ENCODE results near the gene DIDO1.

DIDO1 gene

DNA sequence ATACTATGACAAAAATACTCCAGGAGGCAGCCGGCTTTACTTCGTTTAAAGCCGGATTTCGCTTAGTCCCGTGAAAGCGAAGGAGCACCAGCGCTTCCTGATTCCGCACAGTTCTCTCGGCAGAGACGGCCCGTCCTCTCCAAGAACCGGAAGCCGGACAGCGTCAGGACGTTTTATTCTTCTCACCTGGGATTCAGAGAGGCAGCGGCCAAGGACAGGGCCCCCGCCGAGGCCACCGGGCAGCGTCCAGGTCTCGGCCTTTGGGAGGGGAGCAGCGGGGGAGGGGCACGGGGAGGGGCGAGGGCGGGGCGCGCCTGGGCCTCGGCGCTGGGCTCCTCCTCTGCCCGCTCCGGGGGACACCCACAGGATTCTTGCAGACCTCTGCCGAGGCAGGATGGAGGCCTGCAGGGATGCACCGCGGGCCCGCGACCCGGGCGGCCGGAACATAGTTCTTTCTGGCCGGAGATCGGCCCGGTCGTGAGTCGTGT is 2.8 kb upstream of the DIDO1 start:
- DNase-seq (ENCODE audit: low read depth, low spot score) = peak; percentile 65

DNA sequence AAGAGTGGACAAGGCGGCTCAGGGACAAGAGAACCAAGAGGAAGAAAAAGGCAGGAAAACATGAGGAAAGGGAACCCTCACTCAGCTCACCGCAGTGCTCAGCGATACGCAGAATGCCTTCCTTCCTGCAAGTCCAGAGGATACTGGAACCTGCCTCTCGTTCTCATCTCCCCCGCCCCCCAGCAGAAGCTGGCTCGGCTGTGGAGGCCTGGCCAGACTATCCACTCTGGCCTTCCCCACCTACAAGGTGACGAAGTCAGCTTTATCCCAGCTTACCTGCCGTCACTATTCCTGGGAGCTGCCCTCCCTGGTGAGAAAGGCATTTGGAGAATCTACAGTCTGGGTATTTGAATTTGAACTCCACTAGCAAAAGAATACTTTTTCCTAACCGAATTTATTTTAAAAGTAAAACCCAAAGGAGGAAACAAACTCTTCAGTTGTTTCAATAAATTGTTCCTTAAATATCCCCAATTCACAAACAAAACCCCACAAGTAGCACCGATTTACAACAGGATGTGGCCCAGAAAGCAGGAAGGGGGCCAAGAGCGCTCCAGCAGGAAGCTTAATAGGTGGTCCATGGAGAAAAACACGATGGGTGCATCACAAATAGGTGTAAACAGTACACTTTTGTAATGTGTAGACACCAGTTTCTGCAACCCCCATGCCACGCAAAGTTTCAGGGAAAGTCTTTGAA is 2.1 kb upstream of the DIDO1 start:
- DNase-seq (ENCODE audit: low read depth, low spot score) = peak; percentile 49

DNA sequence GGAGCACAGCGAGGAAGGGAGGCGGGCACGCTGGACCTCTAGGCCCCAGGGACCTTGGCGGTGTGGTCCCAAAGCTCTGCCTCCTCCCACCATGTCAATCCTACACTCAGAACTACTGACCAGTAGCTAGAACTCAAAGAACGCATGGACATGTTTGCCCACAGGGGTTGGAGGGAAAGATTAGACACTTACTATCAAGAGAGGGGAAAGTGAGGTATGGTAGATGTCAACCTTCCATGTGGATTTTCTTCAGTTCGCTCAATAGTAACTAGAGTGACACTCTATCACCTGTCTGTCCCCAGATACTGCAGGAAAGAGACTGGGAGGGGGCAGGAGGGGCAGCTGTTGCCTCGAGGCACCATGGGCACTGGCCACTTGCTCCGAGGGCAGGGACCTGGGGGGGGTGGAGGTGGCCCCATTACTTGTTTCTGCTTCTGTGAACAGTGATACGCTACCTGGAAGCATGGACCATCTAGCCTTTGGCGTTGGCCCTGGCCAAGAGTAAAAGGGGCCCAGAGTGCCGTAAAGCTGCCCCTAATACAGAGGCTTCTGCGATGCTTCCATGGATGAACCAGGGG is 912 bp upstream of the DIDO1 start:
- DNase-seq (ENCODE audit: low read depth, low spot score) = no peak

DNA sequence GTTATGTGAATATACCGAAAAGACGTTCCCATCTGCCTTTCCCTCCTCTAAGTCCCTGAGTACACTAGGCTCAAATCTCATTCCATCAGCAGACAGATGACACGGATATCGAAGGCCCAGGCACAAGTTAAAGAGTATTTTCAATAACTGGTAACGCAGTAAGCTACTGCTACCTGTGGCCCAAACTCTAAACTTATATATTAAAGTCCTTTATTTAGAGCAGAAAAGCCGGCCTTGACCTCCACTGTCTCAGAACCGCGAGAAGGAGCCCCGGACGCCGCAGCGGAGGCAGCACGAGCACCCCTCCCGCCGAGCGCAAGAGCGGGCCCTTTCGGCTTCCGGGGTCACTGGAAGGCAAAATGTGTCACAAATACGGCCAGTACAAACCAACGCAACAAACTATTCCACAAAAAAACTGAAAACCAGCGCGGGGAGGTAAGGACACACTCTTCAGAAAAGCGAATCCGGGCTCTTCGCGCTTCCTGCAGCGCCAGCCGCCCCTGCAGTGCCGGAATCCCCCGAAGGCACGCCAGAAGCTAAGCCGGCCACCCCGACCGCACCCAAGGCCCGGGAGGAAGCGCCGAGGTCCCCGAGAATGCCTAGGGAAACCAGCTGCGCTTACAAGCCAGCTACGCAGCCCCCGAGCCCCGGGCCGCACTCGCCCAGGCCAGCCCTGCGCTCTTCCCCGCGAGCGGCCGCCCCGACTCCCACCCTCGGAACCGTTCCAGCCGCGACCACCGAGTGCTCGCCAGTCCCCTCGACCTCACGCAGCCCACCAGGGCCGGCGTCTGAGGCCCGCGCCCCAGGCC is 681 bp downstream of the DIDO1 start:
- DNase-seq (ENCODE audit: low read depth, low spot score) = no peak

DNA sequence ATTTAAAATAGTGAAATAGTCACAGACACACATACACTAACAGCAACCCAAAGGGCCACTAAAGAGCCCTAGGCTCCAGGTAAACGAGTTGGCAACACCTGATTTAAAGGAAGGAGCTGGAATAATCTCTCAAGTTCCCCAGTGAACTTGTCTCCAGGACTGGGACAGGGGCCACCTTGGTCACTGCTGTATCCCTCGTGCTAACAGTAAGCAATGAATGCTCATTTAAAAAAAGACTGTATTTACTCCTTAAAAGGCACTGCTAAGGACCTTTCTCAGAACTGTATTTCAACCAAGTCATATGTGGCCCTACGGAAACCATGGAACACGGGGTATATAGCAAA is 1.3 kb downstream of the DIDO1 start:
- no peak for DNase-seq (ENCODE audit: low read depth, low spot score)

DNA sequence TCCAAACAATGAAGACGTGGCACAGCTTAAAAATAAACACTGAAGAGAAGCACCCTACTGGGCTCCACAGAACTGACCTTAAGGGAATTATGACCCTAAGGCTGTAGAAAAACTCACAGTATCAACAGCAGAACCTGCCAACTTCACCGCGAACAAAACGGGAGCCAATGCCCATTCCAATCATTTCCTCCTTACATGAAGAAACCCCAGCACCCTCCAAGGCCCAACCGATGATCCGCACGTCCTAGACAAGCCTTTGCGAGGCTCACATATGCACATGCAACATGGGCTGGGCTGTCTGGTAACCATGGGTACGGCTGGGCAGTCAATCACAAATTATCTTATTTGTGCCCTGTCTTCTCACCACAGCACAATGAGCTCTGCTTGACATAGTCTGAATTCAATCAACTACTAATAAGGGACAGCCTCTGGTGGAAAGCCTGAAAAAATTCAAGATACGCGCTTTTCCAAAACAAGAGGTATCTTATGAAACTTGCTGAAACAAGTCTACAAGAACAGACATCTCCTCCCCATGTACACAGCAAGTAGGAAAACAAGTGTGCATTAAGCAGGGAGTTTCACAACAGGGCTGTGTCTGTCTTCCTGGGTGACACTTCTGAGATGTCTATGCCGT is 1.7 kb downstream of the DIDO1 start:
- peak; percentile 38 for DNase-seq (ENCODE audit: low read depth, low spot score)

DNA sequence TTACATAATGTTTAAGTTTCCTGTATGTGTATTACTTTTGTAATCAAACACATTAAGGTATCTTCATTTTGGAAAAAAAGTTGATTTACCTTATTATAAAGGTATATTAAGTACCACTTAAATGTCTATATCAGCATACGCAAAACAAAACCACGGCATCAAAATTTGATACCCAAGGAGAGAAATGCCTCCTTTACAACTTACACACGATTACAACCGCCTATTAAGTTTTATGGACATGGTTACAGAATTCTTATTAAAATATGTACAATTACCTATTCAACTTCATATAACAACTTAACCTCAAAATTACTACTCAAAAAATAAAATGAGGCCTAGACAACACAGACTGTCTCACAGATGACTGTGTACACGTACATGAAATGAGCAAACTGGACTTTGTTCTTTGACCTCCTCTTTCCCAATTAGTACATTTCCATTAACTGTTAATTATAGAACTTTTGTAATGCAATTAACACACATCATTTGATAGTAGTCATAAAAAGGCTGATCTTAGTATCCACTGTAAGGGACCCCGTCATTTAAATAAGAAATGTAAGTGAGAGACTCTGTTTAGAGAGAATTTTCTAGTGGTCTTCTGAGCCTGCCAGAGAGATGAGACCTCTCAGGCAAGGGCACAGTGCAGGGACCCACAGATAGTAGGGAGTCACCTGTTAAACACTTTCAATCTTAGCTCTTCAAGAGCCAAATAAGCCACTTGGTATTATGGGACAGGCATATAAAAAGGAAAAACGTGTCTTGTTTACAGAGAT is 2.5 kb downstream of the DIDO1 start:
- DNase-seq (ENCODE audit: low read depth, low spot score) = no peak

DNA sequence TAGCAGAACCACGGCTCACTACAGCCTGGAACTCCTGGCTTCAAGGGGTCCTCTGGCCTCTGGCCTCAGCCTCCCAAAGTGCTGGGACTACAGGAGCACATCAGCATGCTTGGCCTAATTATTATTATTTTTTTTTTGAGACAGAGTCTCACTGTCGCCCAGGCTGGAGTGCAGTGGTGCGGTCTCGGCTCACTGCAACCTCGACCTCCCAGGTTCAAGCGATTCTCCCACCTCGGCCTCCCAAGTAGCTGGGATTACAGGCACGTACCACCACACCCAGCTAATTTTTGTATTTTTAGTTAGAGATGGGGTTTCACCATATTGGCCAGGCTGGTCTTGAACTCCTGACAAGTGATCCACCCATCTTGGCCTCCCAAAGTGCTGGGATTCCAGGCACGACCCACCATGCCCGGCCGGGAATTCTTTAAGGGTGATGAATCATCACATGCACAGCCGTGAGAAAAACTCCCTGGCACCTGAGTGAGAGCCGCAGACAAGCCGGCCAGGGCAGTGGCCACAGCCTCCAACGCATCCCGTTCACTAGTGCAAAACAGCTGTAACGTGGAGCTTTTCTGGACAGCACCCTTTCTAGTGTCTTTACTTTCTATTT is 3.1 kb downstream of the DIDO1 start:
- peak; percentile 73 for DNase-seq (ENCODE audit: low read depth, low spot score)

DNA sequence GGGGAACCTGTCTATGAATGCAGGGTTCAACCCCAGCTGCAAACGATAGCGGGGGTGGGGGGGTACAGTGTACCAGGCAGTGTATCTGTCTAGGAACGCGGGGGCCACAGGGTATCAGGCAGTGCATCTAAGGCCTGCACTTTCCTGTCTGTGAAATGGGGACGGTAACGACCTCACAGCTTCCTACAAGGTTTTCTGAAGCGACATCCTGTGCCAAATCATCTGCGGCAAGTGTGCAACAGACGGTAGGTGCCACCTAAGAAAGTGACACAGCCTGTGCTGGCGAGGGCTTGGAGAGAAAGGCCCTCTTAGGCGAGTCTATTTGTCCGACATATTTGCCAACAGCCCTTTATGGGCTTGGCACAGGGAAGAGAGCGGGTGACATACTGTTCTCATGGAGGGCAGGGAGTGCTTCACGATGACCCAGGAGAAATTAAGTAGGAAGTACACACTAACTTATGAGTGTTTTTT is 3.8 kb downstream of the DIDO1 start:
- DNase-seq (ENCODE audit: low read depth, low spot score) = no peak

DNA sequence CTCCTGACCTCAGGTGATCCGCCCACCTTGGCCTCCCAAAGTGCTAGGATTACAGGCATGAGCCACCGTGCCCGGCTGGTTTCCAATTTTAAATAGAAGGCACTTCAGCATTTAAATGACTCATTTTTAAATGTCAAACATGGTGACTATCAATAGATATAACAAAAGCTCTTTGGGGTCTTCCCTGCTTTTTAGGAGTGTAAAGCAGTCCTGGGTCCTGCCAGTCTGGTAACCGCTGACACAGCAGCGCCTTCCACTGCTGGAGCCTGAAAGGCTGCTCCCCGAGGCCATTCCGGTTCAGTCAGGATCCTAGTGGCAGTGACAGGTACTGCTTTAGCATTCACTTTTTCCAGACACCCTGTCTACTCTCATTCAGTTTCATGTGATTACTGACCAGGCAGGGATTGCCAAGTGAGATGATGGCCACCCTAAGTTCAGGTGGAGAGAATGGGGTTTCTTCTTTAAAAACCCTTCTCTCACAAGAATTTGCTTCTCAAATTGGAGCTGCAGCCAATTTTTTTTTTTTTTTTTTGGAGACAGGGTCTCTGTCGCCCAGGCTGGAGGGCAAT is 5.1 kb downstream of the DIDO1 start:
- peak; percentile 90 for DNase-seq (ENCODE audit: low read depth, low spot score)

DNA sequence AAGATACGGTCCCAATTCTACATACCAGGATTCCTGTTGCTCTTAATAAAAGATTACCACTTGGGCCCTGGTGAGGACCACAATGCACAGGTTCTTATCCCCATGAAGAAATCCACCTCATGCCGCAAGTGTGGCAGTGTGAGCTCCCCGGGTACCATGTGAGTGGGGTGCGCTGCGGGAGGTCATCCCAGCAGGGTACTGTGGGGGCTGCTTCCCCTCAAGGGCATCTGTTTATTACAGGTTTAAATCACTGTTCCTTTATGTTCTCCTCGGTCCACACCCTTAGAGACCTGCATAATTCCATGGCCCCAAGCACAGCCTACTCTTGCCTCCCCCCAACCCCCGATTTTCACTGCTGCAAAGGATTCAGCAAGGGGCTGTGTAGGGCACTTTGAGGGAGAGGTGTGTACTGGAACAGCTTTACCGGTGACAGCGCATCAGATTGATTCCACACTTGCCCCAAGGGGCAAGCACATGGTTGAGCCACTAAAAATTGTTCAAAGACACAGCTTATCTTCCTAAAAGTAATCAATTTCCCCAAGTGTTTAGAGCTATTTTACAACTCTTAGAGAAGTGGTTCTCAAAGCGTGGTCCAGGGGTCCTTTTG is 6.2 kb downstream of the DIDO1 start:
- no peak for DNase-seq (ENCODE audit: low read depth, low spot score)

DNA sequence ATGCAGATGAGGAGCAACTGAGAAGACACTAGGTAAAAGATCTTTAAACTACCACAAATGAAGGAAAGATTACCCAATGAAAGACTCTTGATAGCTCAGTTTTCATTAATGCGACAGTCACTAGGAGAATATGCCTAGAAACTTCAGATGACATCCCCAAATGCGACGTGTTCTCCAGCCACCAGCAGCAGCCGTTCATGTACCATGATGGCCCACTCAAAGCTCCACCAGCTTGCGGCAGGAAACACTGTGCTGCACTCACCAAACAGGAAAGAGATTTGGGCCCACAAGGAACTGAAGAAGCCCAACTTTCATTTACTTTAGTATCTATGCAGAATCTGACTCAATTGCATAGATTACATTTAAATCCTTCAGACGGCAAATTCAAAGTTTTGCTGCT is 7.5 kb downstream of the DIDO1 start:
- DNase-seq (ENCODE audit: low read depth, low spot score) = no peak

DNA sequence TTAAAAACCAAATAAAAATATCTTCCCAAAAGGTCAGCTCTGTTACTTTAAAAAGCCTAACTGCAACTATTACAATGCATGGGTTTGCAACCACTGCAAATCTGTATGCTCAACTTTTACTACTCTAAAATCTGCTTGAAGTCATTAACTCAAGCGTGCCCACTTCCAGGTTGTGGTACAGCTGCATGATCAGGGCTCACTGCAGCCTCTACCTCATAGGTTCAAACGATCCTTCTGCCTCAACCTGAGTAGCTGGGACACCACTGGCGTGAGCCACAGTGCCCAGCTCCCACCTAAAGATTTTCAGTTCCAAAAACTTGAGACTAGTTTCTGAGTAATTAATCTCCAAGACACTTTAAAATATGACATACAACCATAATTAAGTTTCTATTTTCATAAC is 8.2 kb downstream of the DIDO1 start:
- no peak for DNase-seq (ENCODE audit: low read depth, low spot score)

DNA sequence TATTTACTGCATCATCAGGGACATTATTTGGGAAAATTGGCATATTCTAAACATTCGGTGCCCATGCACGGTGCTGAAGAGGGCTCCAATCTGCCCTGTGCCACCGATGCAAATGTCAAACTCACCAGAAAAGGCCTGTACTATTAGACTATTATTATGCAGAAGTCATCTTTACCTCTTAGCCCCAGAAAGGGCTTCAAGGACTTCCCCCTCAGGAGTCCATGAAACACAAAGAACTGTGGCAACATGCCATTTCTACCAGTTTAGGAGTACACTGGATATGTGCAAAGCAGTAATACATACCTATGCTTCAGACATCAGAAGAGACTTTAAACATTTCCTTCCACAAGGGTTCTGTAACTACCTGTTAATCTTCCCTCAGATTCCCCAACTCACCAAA is 8.6 kb downstream of the DIDO1 start:
- no peak for DNase-seq (ENCODE audit: low read depth, low spot score)

DNA sequence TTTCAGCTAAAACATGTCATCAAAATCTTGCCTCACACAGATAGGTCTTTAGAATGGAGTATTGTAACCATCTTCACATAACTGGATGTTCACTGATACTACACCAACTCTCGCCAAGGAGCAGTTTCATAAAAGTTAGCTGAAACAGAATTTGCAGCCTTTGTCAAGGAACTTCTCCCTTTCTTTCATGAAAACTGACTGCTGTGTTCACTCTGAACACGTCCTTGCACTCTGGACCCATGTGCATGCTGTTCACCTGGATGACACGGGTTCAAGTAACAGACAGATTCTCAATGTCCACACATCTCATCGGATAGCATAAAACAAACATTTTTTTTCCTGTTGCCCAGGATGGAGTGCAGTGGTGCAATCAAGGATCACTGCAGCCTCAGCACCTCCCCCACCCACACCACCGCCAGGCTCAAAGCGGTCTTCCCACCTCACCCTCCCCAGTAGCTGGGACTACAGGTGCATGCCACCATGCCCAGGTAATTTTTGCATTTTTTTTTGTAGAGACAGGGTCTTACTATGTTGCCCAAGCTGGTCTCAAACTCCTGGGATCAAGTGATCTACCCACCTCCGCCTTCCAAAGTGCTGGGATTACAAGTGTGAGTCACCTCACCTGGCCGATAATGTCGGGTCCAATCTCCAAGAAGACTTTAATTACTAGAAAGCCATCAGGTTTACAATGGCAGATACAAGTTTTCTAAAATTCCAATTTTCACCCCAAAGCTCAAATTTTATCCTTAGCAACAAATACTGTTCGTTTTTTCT is 9.4 kb downstream of the DIDO1 start:
- DNase-seq (ENCODE audit: low read depth, low spot score) = no peak

DNA sequence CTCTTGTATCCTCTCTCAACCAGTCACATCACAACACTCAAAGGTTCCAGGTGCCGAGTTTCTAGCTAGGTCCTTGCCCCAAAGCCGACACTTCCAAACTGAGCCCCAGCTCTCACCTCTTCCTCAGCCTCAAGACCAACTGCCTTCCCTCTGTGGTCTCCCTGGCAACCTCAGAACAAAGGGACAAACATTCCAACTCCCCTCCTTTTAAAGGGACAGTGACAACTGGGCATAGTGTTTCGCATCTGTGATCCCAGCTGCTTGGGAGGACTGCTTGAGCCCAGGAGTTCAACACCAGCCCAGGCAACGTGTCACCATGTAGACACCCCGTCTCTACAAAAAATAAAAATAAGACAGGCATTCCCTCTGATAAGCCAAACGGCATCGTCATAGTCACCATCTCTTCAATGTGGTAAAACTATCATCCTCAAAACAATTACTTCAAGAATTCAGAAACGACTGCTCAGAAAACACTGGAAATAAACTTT is 11.3 kb downstream of the DIDO1 start:
- peak; percentile 87 for DNase-seq (ENCODE audit: low read depth, low spot score)

DNA sequence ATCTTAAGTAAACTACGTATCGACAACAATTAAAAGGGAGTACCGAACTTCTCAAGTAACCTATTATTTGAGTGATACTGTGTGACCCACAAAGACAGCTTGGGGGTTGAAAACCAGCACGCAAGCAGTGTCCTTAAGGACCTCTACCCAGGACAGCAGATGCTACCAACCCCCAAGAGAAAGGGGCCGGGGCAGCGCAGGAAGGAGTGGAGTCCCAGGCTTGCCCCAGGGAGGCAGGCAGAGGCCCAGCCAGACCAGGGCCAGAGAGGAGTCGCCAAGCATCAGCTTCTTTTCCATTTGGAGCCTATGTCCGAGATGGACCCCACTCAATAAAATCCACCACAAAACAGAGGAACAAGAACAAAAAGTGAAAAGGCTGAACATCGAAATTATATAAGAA is 11.9 kb downstream of the DIDO1 start:
- no peak for DNase-seq (ENCODE audit: low read depth, low spot score)

DNA sequence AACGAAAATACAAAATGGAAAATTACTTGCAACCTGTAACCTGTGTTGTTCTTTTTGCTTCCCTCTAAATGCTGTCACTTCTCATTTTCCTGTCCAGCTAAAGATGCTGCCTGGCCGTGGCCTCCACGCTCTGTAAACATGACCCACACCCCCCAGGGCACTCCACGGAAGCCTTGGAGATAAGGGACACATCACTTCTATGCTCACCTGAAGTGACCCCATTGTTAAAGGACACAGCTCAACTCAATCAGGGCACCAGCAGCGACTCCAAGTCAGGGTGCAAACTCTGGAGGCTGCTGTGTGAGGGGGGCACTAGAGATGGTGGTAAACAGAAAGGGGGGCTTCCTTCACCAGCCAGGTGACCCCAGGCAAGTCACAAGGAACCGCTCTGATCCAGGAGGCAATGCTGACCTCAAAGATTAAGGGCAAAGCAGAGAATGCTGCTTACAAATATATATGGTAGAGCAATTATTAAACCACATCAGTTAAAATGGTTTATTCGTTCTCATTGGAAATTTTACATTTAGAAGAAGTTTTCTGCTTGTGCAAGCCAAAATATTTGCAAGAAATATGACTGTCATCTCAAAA is 13.2 kb downstream of the DIDO1 start:
- DNase-seq (ENCODE audit: low read depth, low spot score) = no peak

DNA sequence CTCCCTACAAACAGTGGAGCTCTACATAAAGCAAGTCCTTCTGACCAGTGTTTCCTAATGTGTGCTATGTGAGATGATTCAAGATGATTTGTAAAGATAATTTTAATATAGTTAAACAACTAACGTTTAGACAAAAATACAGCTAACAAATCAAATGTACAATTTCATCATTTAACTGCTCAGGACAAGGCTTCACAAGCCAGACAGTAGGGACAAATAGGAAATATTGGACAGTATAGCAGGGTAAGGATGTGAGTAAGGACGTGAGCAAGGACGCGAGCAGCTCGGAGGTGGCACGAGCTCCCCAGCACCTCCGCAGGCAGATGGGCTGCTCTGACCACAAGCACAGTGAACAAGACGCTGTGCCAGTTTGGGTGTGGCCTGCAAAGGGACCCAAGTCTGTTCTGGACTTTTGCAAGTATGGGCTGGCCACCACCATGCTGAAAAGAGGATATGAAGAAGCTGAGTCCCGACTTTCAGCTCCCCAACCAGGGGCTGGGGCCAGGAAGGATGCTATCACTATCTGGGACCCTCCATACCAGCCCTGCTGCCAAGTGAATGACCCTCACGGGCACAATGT is 14.5 kb downstream of the DIDO1 start:
- DNase-seq (ENCODE audit: low read depth, low spot score) = no peak

Measured in ELF-1 (cell line).